H1 (cell line): ENCODE results near the gene AKT1. TPM values are rescaled to one million over a fixed set of nuclear protein-coding genes. Genes with fewer than 3 reads are reported as not detected.

Source experiments
- CTCF ChIA-PET: fragments of 300-600 bp; sonication (Branson Sonifier 250); formaldehyde crosslinking; loops from one replicate; lab custom pipeline; 2021; ENCODE audit not compliant: partially characterized antibody; lab: Charles Lee
- POLR2A ChIA-PET: fragments of 300-600 bp; sonication (Branson Sonifier 250); formaldehyde crosslinking; loops from one replicate; lab custom pipeline; 2021; ENCODE audit warnings: inconsistent platforms; ENCODE audit not compliant: partially characterized antibody; lab: Charles Lee
- DNase-seq, 2 experiments: peaks; one replicate each; pipeline versions ENCODE4 v3.0.0 to v3.0.0-alpha.2; 2010 to 2022; ENCODE audit warnings: low spot score in 2 of 2, low read depth in 1 of 2, mixed read lengths in 1 of 2
- FAIRE-seq: peaks from 2 replicates; lab custom pipeline; 2011; peaks lifted over from hg19 to GRCh38; lab: Jason Lieb, UNC
- H2AFZ ChIP-seq: 2 replicates; pipeline ENCODE4 v1.8.1; 2012; ENCODE audit warnings: low read length, inconsistent platforms
- H2AK5ac ChIP-seq: 2 replicates; pipeline ENCODE4 v1.6.1; 2013; ENCODE audit warnings: low read depth, low read length
- H2BK120ac ChIP-seq: replicated peaks from 2 replicates; pipeline ENCODE3; 2013; ENCODE audit warnings: low read depth, low read length, inconsistent platforms
- H2BK12ac ChIP-seq: 2 replicates; pipeline ENCODE4 v1.6.1; 2013; ENCODE audit warnings: low read depth, low read length
- H2BK15ac ChIP-seq: 2 replicates; pipeline ENCODE4 v1.6.1; 2013; ENCODE audit warnings: low read length
- H2BK20ac ChIP-seq: 2 replicates; pipeline ENCODE4 v1.6.1; 2013; ENCODE audit warnings: low read length
- H2BK5ac ChIP-seq: 2 replicates; pipeline ENCODE4 v1.6.1; 2013; ENCODE audit warnings: low read depth, low read length
- H3K14ac ChIP-seq: 2 replicates; pipeline ENCODE4 v1.6.1; 2013; ENCODE audit warnings: inconsistent platforms; ENCODE audit not compliant: insufficient read length
- H3K18ac ChIP-seq: 2 replicates; pipeline ENCODE4 v1.6.1; 2013; ENCODE audit warnings: low read length; ENCODE audit errors: extremely low read depth
- H3K23ac ChIP-seq: 2 replicates; pipeline ENCODE4 v1.6.1; 2013; ENCODE audit warnings: inconsistent platforms; ENCODE audit not compliant: insufficient read length
- H3K23me2 ChIP-seq: 2 replicates; pipeline ENCODE4 v1.6.1; 2013; ENCODE audit warnings: low read depth, low read length
- H3K27ac ChIP-seq: 2 replicates; pipeline ENCODE4 v1.6.1; 2011; ENCODE audit warnings: low read depth, low read length, inconsistent platforms
- H3K27me3 ChIP-seq, 4 experiments: replicated peaks in 1 of 4; 1 replicate in 1 of 4; 2 replicates in 3 of 4; pipeline versions ENCODE4 v1.6.1 to v1.8.1; 2011 to 2013; ENCODE audit warnings: low read length in 3 of 4, mild to moderate bottlenecking in 3 of 4, inconsistent platforms in 2 of 4, mixed read lengths in 2 of 4, moderate library complexity in 1 of 4; ENCODE audit not compliant: control insufficient read depth in 3 of 4, insufficient read depth in 3 of 4; ENCODE audit errors: extremely low read depth in 1 of 4
- H3K36me3 ChIP-seq, 4 experiments: 2 replicates each; pipeline versions ENCODE4 v1.6.1 to v1.8.1; 2011 to 2013; ENCODE audit warnings: mild to moderate bottlenecking in 4 of 4, low read length in 3 of 4, moderate library complexity in 2 of 4, control low read depth in 1 of 4, inconsistent platforms in 1 of 4; ENCODE audit not compliant: insufficient read depth in 4 of 4, control insufficient read depth in 2 of 4
- H3K4ac ChIP-seq: replicated peaks from 2 replicates; pipeline ENCODE3; 2013; ENCODE audit warnings: low read length, low read depth, mixed read lengths, inconsistent platforms; ENCODE audit not compliant: insufficient read length
- H3K4me1 ChIP-seq, 4 experiments: replicated peaks in 1 of 4; 1 replicate in 1 of 4; 2 replicates in 3 of 4; pipeline versions ENCODE4 v1.6.1 to v1.8.1; 2011 to 2013; ENCODE audit warnings: low read length in 3 of 4, inconsistent platforms in 2 of 4, mixed read lengths in 1 of 4; ENCODE audit not compliant: insufficient read depth in 4 of 4, control insufficient read depth in 3 of 4
- H3K4me2 ChIP-seq, 2 experiments: 2 replicates each; pipeline versions ENCODE4 v1.6.1 to v1.8.1; 2011 to 2013; ENCODE audit warnings: low read depth in 2 of 2, low read length in 2 of 2, control low read depth in 1 of 2, inconsistent platforms in 1 of 2, mild to moderate bottlenecking in 1 of 2; ENCODE audit not compliant: insufficient read depth in 1 of 2
- H3K4me3 ChIP-seq, 4 experiments: fragments of 200-600, 300-600 bp in 1 of 4; sonication (generic), shearing (Covaris generic), sonication (Bioruptor Twin) in 1 of 4; 2 replicates each; pipeline versions ENCODE4 v1.5.1 to v1.8.1; 2011 to 2016; ENCODE audit warnings: low read length in 4 of 4, low read depth in 3 of 4, control low read depth in 2 of 4, inconsistent platforms in 2 of 4, mild to moderate bottlenecking in 2 of 4, mixed read lengths in 1 of 4, moderate library complexity in 1 of 4; ENCODE audit not compliant: insufficient read depth in 2 of 4; ENCODE audit errors: extremely low read depth in 1 of 4
- H3K56ac ChIP-seq: replicated peaks from 2 replicates; pipeline ENCODE3; 2013; ENCODE audit warnings: low read depth, mild to moderate bottlenecking, mixed read lengths, low read length, inconsistent platforms; ENCODE audit not compliant: insufficient read length
- H3K79me1 ChIP-seq: 2 replicates; pipeline ENCODE4 v1.6.1; 2013; ENCODE audit warnings: low read depth, low read length, control low read depth
- H3K79me2 ChIP-seq, 2 experiments: 2 replicates each; pipeline versions ENCODE4 v1.6.1 to v1.8.1; 2012 to 2013; ENCODE audit warnings: low read length in 2 of 2, mild to moderate bottlenecking in 2 of 2, inconsistent platforms in 1 of 2; ENCODE audit not compliant: insufficient read depth in 2 of 2, control insufficient read depth in 1 of 2
- H3K9ac ChIP-seq, 4 experiments: replicated peaks in 1 of 4; 1 replicate in 1 of 4; 2 replicates in 3 of 4; pipeline versions ENCODE4 v1.6.1 to v1.8.1; 2011 to 2013; ENCODE audit warnings: low read depth in 3 of 4, low read length in 3 of 4, control low read depth in 2 of 4, mild to moderate bottlenecking in 2 of 4, moderate library complexity in 2 of 4, inconsistent platforms in 1 of 4; ENCODE audit errors: extremely low read depth in 1 of 4
- H3K9me3 ChIP-seq, 2 experiments: 2 replicates each; pipeline versions ENCODE4 v1.6.1 to v1.8.1; 2012 to 2013; ENCODE audit warnings: mild to moderate bottlenecking in 2 of 2, moderate library complexity in 2 of 2, control low read depth in 1 of 2, inconsistent platforms in 1 of 2, low read depth in 1 of 2, low read length in 1 of 2, mixed read lengths in 1 of 2; ENCODE audit not compliant: insufficient read depth in 2 of 2
- H4K20me1 ChIP-seq, 2 experiments: replicated peaks in 1 of 2; 2 replicates each; pipeline versions ENCODE3 to v1.8.1; 2011 to 2013; ENCODE audit warnings: inconsistent platforms in 2 of 2, low read length in 2 of 2, mild to moderate bottlenecking in 1 of 2; ENCODE audit not compliant: insufficient read depth in 2 of 2, control insufficient read depth in 1 of 2
- H4K5ac ChIP-seq: 2 replicates; pipeline ENCODE4 v1.6.1; 2013; ENCODE audit warnings: low read length, low read depth, mixed read lengths, inconsistent platforms; ENCODE audit not compliant: insufficient read length
- H4K8ac ChIP-seq: 2 replicates; pipeline ENCODE4 v1.8.0; 2013; ENCODE audit warnings: mild to moderate bottlenecking, moderate library complexity, low read length, inconsistent platforms; ENCODE audit not compliant: insufficient read depth; ENCODE audit errors: extremely low read depth
- H4K91ac ChIP-seq: replicated peaks from 2 replicates; pipeline ENCODE3; 2013; ENCODE audit warnings: low read length, mixed read lengths, inconsistent platforms; ENCODE audit not compliant: insufficient read length
- CEBPB ChIP-seq: IDR thresholded peaks from 2 replicates; pipeline ENCODE4 v1.6.1; 2012; ENCODE audit warnings: low read depth, low read length
- CREB1 ChIP-seq: IDR thresholded peaks from 2 replicates; pipeline ENCODE4 v1.6.1; 2012; ENCODE audit warnings: inconsistent platforms
- SIX5 ChIP-seq: IDR thresholded peaks from 2 replicates; pipeline ENCODE4 v1.6.1; 2011; ENCODE audit warnings: mild to moderate bottlenecking, low read depth, low read length
- SUZ12 ChIP-seq: fragments of 200-600 bp; sonication (generic); IDR thresholded peaks from 2 replicates; pipeline ENCODE4 v1.6.1; 2012; ENCODE audit warnings: mild to moderate bottlenecking, inconsistent platforms, low read length, moderate library complexity, mixed read lengths
- TCF12 ChIP-seq: IDR thresholded peaks from 2 replicates; pipeline ENCODE4 v1.6.1; 2011; ENCODE audit warnings: low read depth, mild to moderate bottlenecking, low read length
- TEAD4 ChIP-seq: IDR thresholded peaks from 2 replicates; pipeline ENCODE4 v1.6.1; 2012; ENCODE audit warnings: low read depth, low read length, inconsistent platforms, mixed read lengths
- WGBS, 2 experiments: shearing (Covaris generic) in 1 of 2; methylation state at CpG; one replicate each; pipeline versions ENCODE4 v1.1.6 to v1.1.7; 2013 to 2015; ENCODE audit warnings: low lambda C conversion rate in 2 of 2, mixed read lengths in 2 of 2, inconsistent platforms in 1 of 2, low coverage in 1 of 2, missing lambda C conversion rate in 1 of 2; ENCODE audit not compliant: insufficient replicate concordance in 2 of 2, insufficient coverage in 1 of 2, insufficient read length in 1 of 2; ENCODE audit errors: extremely low coverage in 1 of 2, missing lambda C conversion rate in 1 of 2; 5-methylcytosine and 5-hydroxymethylcytosine counted together
- polyA plus RNA-seq, 7 experiments: library from polyadenylated mRNA; depleted of rRNA in 3 of 7; stranded (reverse) in 5 of 7; unstranded in 2 of 7; fragments of >200 nt in 5 of 7; fragments of 200-250 nt in 2 of 7; gene quantifications; 1 replicate in 5 of 7; 2 replicates in 1 of 7; 4 replicates in 1 of 7; pipeline versions ENCODE4 v1.2.1 to v1.2.3, GENCODE V29; 2011 to 2013; ENCODE audit warnings: missing spikeins in 2 of 7, mixed read lengths in 2 of 7
- total RNA-seq: library from RNA; stranded (reverse); fragmentation: NEBNext Ultra II Directional; extraction: Animal tissue kit (Norgen Biotek cat#: 25700); gene quantifications from 2 replicates; pipeline ENCODE4 v1.2.1, GENCODE V29; 2021
- TF ChIP-seq, protein P1 (sequence below): IDR thresholded peaks from 2 replicates; pipeline ENCODE4 v1.6.1; 2012; ENCODE audit warnings: inconsistent platforms
- TF ChIP-seq, protein P2 (sequence below), 3 experiments: IDR thresholded peaks; 1 replicate in 2 of 3; 2 replicates in 1 of 3; pipeline versions ENCODE4 v1.5.1 to v1.6.1; 2011; ENCODE audit warnings: low read length in 3 of 3, mild to moderate bottlenecking in 3 of 3, inconsistent platforms in 2 of 3, low read depth in 1 of 3, moderate library complexity in 1 of 3; ENCODE audit not compliant: insufficient read depth in 1 of 3; ENCODE audit errors: control extremely low read depth in 1 of 3

The AKT1 gene
- total and polyA plus RNA-seq, 2 of the 8 experiments (the other 6 are each of a cell fraction or from before 2014, with no cell fraction given) = 68.1 to 71.5 TPM

- H3K56ac ChIP-seq = peak overlapping the region; percentile 21
- peaks cover 0 to 11% (median 8%) of the 10 kb centered on the region in 4 experiments; a peak in 6 of 7 replicates for H3K4me1 ChIP-seq
- H2AK5ac ChIP-seq = no peak overlapping the region
- no peak overlapping the region for H3K14ac ChIP-seq
- peak overlapping the region in 1 of 4 experiments; percentile 42; a peak in 1 of 8 replicates for H3K4me3 ChIP-seq
- H2BK5ac ChIP-seq = peak overlapping the region; percentile 12; the same call in 1 of the 2 replicates
- peak overlapping the region; percentile 86 for H3K18ac ChIP-seq
- no peak overlapping the region for H2BK20ac ChIP-seq
- H4K5ac ChIP-seq = peak overlapping the region; percentile 40
- no peak overlapping the region for H3K27ac ChIP-seq
- H4K20me1 ChIP-seq = peaks cover 7 to 16% of the 10 kb centered on the region in 2 experiments
- no peaks in the 10 kb centered on the region for H3K23me2 ChIP-seq
- peak; percentile 80 to 100 for DNase-seq
- H2BK12ac ChIP-seq = peak overlapping the region; percentile 17; the same call in 1 of the 2 replicates
- no peak overlapping the region for H3K23ac ChIP-seq
- H4K91ac ChIP-seq = peak overlapping the region; percentile 56
- 27% methylated on average over 21 of the region's 25 CpGs; no CpG with 5 or more reads in 1 of the 2 experiments for WGBS, 2 experiments
- ChIA-PET CTCF (interaction anchor here (0.6 to 7.8 kb wide), 34 partner anchors 9 to 286 kb away, joined by 3 to 110 read pairs (median 6); partner anchors contain the start of genes AKT1 and SIVA1), POLR2A (interaction anchor here (0.7 to 2.7 kb wide), 12 partner anchors 9 to 103 kb away, joined by 3 to 9 read pairs (median 4); partner anchors contain the start of gene SIVA1)
- peaks cover 11 to 17% of the 10 kb centered on the region in 2 experiments; a peak in 2 of 4 replicates for H3K9me3 ChIP-seq
- H3K9ac ChIP-seq = 0 out of 7 replicates have a peak overlapping the region, but pooled peaks of 1 of the 4 experiments have one; percentile 13
- peak overlapping the region; percentile 53; the same call in 1 of the 2 replicates for H2BK15ac ChIP-seq
- H3K4me2 ChIP-seq = peak overlapping the region; percentile 3 to 61; a peak in 3 of 4 replicates
- no peak for FAIRE-seq
- H3K36me3 ChIP-seq = peaks cover 0 to 24% (median 12%) of the 10 kb centered on the region in 4 experiments; a peak in 7 of 8 replicates
- H3K79me2 ChIP-seq = no peaks in the 10 kb centered on the region
- H3K4ac ChIP-seq = no peak overlapping the region
- no peak overlapping the region for H2BK120ac ChIP-seq
- H2AFZ ChIP-seq = no peak overlapping the region; the same call in 1 of the 2 replicates
- H3K79me1 ChIP-seq = no peaks in the 10 kb centered on the region
- no peak overlapping the region; the same call in 1 of the 2 replicates for H4K8ac ChIP-seq
- H3K27me3 ChIP-seq = no peaks in the 10 kb centered on the region
- TF ChIP-seq SIX5 (no peak), TCF12 (no peak), CREB1 (0 out of 2 replicates have a peak, but pooled peaks have one; percentile 10), CEBPB (no peak), TEAD4 (no peak), SUZ12 (no peak)
- TF ChIP-seq, protein P1, sequence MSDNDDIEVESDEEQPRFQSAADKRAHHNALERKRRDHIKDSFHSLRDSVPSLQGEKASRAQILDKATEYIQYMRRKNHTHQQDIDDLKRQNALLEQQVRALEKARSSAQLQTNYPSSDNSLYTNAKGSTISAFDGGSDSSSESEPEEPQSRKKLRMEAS = peak; percentile 80
- TF ChIP-seq, protein P2, sequence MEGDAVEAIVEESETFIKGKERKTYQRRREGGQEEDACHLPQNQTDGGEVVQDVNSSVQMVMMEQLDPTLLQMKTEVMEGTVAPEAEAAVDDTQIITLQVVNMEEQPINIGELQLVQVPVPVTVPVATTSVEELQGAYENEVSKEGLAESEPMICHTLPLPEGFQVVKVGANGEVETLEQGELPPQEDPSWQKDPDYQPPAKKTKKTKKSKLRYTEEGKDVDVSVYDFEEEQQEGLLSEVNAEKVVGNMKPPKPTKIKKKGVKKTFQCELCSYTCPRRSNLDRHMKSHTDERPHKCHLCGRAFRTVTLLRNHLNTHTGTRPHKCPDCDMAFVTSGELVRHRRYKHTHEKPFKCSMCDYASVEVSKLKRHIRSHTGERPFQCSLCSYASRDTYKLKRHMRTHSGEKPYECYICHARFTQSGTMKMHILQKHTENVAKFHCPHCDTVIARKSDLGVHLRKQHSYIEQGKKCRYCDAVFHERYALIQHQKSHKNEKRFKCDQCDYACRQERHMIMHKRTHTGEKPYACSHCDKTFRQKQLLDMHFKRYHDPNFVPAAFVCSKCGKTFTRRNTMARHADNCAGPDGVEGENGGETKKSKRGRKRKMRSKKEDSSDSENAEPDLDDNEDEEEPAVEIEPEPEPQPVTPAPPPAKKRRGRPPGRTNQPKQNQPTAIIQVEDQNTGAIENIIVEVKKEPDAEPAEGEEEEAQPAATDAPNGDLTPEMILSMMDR (IDR thresholded peaks at IDR 0.05; ENCODE audit: control extremely low read depth in 1 of 3, insufficient read depth in 1 of 3, low read depth in 1 of 3, low read length in 3 of 3) = peak in 2 of 3 experiments; percentile 92 to 95; a peak in 3 of 4 replicates
These were observed 26.9 kb downstream of the AKT1 start for GRCh38 chr14:104768437-104769323.
